HEK293 (cell line): ENCODE results near the gene SLC12A3.

Source experiments
- CTCF ChIP-seq: fragments of 450-650 bp; formaldehyde crosslinking; IDR thresholded peaks from 2 replicates; pipeline ENCODE4 v1.5.1; 2016; ENCODE audit warnings: missing biosample characterization, missing genetic modification characterization
- PRDM10 ChIP-seq: fragments of 450-650 bp; formaldehyde crosslinking; IDR thresholded peaks from 2 replicates; pipeline ENCODE4 v1.5.1; 2016; ENCODE audit warnings: missing biosample characterization, missing genetic modification characterization
- TCF7L2 ChIP-seq: IDR thresholded peaks from 2 replicates; pipeline ENCODE4 v1.6.1; 2011; ENCODE audit warnings: low read depth, mild to moderate bottlenecking, inconsistent platforms, low read length, moderate library complexity, borderline replicate concordance
- ZBTB21 ChIP-seq: fragments of 450-650 bp; formaldehyde crosslinking; IDR thresholded peaks from 2 replicates; pipeline ENCODE4 v1.5.1; 2017; ENCODE audit warnings: missing biosample characterization, missing genetic modification characterization
- ZFHX2 ChIP-seq: fragments of 450-650 bp; formaldehyde crosslinking; conservative IDR thresholded peaks from 2 replicates; pipeline ENCODE4 v1.5.1; 2016; ENCODE audit warnings: missing biosample characterization, missing genetic modification characterization
- ZNF211 ChIP-seq: fragments of 450-650 bp; formaldehyde crosslinking; IDR thresholded peaks from 2 replicates; pipeline ENCODE4 v1.5.1; 2016; ENCODE audit warnings: low read depth, missing biosample characterization, missing genetic modification characterization
- ZNF350 ChIP-seq: fragments of 450-650 bp; formaldehyde crosslinking; IDR thresholded peaks from 2 replicates; pipeline ENCODE4 v1.5.0; 2017; ENCODE audit warnings: missing biosample characterization, mild to moderate bottlenecking, missing genetic modification characterization
- ZNF549 ChIP-seq: fragments of 450-650 bp; IDR thresholded peaks from 2 replicates; pipeline ENCODE4 v1.5.1; 2018; ENCODE audit warnings: missing biosample characterization, missing genetic modification characterization, mild to moderate bottlenecking, inconsistent platforms, moderate library complexity
- ZNF658 ChIP-seq: fragments of 450-650 bp; formaldehyde crosslinking; IDR thresholded peaks from 2 replicates; pipeline ENCODE4; 2016; ENCODE audit warnings: missing biosample characterization, missing genetic modification characterization
- ZNF660 ChIP-seq: fragments of 450-650 bp; IDR thresholded peaks from 2 replicates; pipeline ENCODE4 v1.5.1; 2018; ENCODE audit warnings: missing biosample characterization, mild to moderate bottlenecking, missing genetic modification characterization
- TF ChIP-seq, protein P1 (sequence below): fragments of 450-650 bp; formaldehyde crosslinking; IDR thresholded peaks from 2 replicates; pipeline ENCODE4 v1.5.1; 2016; ENCODE audit warnings: missing biosample characterization, missing genetic modification characterization, low read depth
- TF ChIP-seq, protein P2 (sequence below): fragments of 450-650 bp; formaldehyde crosslinking; IDR thresholded peaks from 2 replicates; pipeline ENCODE4 v1.5.1; 2016; ENCODE audit warnings: missing biosample characterization, missing genetic modification characterization

- TF ChIP-seq PRDM10 (tag by site-specific recombination) (no peak), ZNF660 (no peak), ZNF658 (no peak), ZNF350 (tag by site-specific recombination) (no peak), ZNF549 (tag by site-specific recombination) (no peak), TCF7L2 (no peak), ZFHX2 (tag by site-specific recombination) (no peak), ZNF211 (tag by site-specific recombination) (no peak), CTCF (tag by site-specific recombination) (no peak), ZBTB21 (no peak)
- TF ChIP-seq, protein P1, sequence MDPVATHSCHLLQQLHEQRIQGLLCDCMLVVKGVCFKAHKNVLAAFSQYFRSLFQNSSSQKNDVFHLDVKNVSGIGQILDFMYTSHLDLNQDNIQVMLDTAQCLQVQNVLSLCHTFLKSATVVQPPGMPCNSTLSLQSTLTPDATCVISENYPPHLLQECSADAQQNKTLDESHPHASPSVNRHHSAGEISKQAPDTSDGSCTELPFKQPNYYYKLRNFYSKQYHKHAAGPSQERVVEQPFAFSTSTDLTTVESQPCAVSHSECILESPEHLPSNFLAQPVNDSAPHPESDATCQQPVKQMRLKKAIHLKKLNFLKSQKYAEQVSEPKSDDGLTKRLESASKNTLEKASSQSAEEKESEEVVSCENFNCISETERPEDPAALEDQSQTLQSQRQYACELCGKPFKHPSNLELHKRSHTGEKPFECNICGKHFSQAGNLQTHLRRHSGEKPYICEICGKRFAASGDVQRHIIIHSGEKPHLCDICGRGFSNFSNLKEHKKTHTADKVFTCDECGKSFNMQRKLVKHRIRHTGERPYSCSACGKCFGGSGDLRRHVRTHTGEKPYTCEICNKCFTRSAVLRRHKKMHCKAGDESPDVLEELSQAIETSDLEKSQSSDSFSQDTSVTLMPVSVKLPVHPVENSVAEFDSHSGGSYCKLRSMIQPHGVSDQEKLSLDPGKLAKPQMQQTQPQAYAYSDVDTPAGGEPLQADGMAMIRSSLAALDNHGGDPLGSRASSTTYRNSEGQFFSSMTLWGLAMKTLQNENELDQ (tag by site-specific recombination), result no peak
- TF ChIP-seq, protein P2, sequence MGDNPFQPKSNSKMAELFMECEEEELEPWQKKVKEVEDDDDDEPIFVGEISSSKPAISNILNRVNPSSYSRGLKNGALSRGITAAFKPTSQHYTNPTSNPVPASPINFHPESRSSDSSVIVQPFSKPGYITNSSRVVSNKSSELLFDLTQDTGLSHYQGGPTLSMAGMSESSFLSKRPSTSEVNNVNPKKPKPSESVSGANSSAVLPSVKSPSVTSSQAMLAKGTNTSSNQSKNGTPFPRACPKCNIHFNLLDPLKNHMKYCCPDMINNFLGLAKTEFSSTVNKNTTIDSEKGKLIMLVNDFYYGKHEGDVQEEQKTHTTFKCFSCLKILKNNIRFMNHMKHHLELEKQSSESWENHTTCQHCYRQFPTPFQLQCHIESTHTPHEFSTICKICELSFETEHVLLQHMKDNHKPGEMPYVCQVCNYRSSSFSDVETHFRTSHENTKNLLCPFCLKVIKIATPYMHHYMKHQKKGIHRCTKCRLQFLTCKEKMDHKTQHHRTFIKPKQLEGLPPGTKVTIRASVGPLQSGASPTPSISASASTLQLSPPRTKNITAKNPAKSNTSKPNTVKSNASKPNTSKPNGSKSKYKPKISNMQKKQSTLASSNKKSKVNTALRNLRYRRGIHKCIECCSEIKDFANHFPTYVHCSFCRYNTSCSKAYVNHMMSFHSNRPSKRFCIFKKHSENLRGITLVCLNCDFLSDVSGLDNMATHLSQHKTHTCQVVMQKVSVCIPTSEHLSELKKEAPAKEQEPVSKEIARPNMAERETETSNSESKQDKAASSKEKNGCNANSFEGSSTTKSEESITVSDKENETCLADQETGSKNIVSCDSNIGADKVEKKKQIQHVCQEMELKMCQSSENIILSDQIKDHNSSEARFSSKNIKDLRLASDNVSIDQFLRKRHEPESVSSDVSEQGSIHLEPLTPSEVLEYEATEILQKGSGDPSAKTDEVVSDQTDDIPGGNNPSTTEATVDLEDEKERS (tag by site-specific recombination), result no peak
Measured at GRCh38 chr16:56947604-56947995, 82.6 kb downstream of the SLC12A3 start.
